Measurements from ENCODE around the gene ATE1.
"Not testable (repeated sequence)": the region's sequence is repeated elsewhere in the genome, so short reads cannot be mapped to it uniquely, and the experiment has no call there.

ATE1 gene

DNA sequence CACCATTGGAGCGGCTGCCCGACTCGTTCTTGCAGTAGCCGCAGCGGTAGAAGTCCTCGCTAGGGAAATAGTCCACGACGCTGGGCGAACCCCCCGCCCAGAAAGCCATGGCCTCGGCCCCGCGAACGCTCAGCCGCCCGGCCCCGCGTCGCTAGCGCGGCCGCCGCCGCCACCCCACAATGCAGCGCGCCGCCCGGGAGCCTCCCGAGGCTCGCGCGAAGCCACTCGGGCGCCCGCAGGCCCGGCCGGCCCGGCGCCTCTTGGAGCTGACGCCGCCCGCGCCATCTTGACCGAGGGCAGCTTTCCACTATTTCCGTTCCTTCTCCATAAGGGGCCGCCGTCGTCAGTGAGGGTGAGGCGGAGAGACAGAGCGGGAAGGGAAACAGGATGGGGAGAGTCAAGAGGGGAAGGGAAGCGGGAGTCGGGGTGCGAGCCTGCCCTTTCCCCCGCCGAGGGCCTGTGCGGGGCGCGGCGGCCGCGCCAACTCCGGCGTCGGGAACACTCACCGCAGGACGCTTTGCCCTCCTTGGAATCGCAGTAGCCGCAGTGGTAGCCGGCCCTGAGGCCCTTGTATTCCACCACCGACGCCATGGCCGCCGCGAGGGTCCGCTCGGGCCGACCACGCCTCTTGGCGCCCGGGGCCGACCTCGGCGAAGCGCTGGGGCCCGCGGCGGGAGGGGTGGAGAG is at the start of gene ATE1:
TSS of gene ATE1 (minus strand) at position 191 of the 687 bp plus-strand sequence. CDS start at position 109, 82 bp downstream.
- peak; percentile 64 to 81 for DNase-seq (ENCODE audit: low read depth in 2 of 2)

- DNase-seq (ENCODE audit: low read depth in 2 of 2) = no peak
Measured at GRCh38 chr10:121976607-121977006, 48.8 kb upstream of the ATE1 start.

DNA sequence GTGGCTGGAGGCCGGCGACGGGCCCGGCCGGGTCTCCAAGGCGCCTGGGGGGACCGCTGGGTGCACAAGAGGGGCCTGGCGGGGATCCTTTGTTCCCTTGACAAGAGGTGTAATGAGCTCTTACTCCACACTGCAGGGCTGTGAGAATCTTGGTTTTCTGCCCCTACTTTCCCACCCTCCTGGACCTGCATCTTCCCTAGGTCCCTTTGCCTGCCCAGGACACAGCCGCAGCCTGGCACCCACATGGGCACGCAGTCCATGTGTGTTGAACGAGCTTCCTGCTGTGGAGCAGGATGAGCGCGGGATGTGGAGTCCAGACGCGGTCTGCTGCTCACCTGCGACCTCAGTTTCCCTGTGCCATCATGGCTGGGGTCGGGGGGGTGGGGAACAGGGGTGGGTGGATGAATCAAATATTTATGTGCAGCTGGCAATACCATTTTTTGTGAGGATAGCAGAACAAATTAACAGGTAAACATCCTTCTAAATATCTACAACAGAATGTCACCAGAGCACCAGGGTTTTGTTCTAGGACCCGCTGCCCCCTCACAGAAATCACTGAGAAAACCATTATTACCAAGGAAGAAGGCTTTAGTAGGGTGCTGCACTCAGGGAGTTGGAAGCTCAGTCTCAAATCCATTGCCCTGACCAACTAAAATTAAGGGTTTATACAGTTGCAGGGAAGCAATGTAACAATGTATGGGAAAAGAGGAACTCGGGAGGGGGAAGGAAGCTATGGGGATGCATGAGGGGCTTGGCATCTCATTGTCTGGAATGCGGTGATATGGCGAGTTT is 47.7 kb upstream of the ATE1 start:
- no peak for DNase-seq (ENCODE audit: low read depth in 2 of 2)

DNA sequence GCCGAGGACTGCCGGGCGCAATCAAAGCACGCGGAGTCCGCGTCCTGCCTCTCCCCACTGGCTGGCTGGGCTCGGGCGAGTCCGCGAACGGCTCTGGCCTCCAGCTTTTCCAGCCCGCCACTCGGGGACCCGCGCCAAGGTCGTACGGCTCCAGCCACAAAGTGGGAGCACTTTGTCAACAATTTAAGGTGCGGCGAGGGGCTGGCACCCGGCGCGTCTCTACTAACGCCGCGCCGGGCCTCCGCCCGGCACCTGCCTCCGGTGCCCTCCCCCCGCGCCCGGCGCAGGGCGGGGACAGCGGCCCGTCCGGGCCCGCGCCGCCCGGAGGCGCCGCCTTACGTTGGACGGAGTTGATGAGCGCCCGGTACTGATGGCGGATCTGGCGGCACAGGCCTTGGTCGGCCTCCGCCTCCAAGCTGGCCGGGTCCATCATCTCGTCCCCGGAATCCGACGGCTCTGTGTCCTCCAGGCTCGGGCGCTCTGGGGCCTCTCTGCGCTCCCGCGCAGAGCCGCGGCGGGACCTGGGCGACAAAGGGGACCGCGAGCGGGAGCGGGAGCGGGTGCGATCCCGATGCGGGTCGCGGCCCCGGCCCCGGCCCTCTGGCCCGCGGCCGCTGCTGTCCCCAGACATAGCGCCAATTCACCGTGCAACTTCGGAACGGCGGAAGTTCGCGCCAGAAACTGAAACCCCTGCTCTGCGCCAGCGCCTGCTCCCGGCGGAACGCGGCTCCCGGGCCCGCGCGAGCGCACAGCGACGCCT is 46.9 kb upstream of the ATE1 start, which contains the start of gene NSMCE4A:
TSS of gene NSMCE4A (minus strand) at position 683 of the 760 bp plus-strand sequence. CDS start at position 631, 52 bp downstream.
- peak; percentile 63 to 74 for DNase-seq (ENCODE audit: low read depth in 2 of 2)

DNA sequence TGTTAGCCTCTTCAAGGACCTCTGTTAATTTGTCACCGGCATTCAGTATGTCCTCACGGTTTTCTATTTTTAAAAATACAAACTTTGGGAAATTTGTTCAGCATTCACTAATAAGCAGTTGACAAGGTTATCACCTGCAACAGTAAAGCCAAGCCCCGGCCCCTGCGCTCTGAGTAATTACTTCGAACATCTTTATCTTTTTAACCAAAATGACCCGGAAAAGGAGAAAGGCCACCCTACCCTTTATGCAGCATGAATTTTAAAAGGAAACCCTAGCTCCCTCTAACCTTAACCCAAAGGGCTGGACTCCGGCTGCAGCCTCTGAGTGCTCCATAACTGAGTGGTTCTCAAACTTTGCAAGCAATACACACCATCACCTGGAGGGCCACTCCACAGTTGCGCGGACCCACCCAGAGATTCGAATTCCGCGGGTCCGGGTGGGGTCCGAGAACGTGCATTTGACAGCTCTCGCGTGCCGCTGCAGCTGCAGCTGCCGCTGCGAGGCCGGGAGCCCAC is 46.2 kb upstream of the ATE1 start:
- no peak for DNase-seq (ENCODE audit: low read depth in 2 of 2)

- DNase-seq (ENCODE audit: low read depth in 2 of 2) = not testable (repeated sequence)
Measured at GRCh38 chr10:121969086-121969485, 41.3 kb upstream of the ATE1 start.

DNA sequence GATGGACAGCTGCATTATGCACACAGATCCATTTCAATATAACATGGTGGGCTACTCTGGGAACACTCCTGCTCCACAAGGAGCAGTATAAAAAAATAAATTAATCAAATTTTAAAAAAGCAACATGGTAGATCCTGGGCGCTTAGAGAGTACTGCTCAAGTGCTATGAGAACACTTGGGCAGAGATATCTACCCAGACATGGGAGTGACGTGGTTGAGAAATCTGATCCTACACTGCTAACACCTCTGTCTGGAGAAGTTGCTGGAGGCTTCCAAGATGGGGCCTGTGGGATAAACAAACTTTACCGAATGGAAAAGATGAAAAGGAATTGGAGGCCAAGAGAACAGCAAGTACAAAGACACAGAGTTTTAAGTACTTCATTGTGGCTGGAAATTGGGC is 38.2 kb upstream of the ATE1 start:
- DNase-seq (ENCODE audit: low read depth in 2 of 2) = no peak

DNA sequence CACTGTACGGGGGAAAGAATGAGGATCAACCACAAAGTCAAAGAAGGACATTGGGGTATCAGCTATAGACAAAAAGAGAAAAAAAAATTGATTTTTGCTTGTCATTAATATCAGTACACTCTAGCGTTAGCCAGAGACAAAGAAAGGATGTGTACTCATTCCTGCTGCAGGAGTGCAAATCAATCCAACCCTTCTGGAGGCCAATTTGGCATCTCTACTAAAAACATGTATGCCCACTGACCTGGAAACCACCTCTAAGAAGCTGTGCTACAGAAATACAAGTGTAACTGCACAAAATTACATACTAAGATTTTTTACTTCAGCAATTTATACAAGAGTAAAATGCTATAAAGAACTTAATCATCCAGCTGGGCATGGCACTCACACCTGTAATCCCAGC is 33.6 kb upstream of the ATE1 start:
- DNase-seq (ENCODE audit: low read depth in 2 of 2) = no peak

DNA sequence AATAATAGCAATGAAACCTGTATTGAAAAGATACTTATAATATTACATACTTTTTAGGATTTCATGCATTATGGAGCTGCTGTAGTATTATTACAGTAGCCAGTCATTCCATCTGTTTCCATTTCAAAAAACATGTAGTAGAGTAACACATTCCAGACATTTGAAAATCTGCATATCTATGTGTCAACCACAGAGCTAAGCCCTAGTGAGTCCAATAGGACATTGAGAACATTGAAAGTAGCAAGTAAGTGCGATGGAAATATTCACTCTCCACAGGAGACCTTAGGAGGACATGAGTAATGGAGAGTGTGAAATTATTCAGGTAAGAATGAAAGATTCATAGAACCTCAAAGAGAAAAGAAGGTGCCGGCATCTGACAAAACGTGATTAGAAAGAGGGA is 31.8 kb upstream of the ATE1 start:
- DNase-seq (ENCODE audit: low read depth in 2 of 2) = no peak

DNA sequence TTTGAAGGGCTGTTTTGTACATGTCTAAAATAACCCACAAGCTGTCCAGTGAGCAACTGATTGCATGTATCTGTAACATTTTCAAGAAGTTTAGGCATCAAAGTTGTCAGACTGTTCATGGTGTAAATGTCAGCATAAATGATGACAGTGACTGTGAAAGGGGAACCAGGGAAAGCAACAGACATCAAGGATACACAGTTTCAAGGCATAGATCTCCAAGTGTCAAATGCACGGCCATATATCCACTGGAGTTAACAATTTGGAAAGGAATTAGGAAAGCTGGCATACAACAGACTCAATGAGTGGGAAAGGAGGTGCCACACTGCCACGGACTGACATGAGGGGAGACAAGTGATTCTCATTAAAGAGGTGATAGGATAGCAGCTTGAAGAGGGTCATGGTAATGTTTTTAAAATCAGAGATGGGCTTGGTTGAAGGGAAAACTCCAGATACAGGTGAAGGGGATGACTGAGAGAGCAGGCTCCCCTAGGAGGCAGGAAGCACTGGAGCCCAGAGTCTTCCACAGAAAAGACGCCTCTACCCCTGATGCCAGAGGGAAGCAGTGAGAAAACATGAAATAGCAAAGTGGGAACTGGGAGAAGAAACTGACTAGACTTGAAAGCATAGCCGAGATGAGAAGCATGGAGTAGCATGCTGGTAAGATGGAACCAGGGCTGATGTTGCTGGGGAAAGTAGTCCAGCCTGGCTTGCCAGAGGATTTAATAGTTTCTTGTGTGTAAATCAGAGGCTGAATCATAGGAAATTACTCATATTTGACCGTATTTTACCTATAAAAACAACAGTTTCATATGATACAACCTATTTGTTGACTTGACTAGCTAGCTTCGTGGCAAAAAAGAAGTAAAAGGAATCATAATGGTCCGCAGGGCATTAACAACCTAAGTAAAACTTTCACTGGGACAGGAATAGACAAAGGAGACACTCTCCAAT is 28.6 kb upstream of the ATE1 start:
- no peak for DNase-seq (ENCODE audit: low read depth in 2 of 2)

- DNase-seq (ENCODE audit: low read depth in 2 of 2) = no peak
Measured at GRCh38 chr10:121952226-121952625, 24.4 kb upstream of the ATE1 start.

GRCh38 chr10:121949451-121949850 is 21.6 kb upstream of the ATE1 start:
- DNase-seq (ENCODE audit: low read depth in 2 of 2) = no peak

- DNase-seq (ENCODE audit: low read depth in 2 of 2) = no peak
Measured at GRCh38 chr10:121949049-121949448, 21.2 kb upstream of the ATE1 start.

DNA sequence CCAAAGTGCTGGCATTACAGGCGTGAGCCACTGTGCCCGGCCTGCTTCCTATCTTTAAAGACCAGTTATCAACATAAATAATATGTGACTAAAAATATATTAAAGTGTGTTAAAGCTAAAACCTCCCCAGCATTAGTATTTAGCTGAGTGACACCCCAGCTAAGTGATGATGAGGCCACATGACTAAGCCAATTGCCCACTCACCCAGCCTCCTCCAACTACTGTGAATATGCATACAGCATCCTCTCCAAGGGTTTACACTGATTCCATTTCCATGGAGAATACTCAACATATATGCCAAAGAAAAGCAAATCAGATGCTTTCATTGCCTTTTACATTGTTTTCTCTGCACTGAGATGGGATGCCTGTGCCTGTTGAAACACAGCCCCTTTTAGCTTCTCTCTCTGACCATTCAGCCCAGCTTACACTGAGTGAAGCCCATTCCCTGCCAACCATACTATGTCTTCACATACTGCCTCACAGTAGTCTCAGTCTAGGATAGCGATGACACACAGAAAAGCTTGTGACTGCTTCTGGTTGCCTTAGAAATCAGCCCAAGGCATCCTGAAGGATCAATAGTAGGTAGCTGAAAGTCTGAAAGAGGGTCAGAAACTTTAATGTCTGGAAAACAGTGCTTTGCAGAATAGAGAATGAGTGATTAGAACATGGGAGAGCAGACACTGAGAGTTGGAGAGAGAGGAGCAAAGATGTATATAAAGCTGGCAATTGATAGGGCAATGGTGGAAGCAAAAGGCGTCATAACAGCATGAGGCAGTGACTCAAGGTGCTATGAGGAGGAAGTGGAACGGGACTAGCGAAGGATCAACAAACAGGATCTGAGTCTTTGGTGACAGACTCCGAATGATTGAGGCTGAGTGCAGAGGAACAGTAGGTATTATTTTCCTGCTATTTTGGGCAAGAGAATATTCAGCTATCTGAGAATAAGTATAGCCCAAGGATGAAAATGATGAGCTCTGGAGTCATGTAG is 19.8 kb upstream of the ATE1 start:
- no peak for DNase-seq (ENCODE audit: low read depth in 2 of 2)

- DNase-seq (ENCODE audit: low read depth in 2 of 2) = no peak
Measured at GRCh38 chr10:121942749-121943416, 15.1 kb upstream of the ATE1 start.

DNA sequence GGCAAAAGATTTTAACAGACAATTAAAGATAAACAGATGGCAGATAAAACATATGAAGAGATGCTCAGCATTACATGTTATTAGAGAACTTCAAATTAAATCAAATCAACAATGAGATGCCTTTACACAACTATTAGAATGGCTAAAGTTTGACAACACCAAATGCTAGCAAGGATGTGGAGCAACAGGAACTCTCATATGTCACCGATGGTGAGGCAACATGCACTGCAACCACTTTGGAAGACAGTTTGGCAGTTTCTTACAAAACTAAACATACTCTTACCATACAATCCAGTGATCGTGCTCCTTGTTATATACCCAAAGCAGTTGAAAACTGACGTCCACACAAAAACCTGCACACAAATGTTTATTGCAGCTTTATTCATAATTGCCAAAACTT is 13.7 kb upstream of the ATE1 start:
- no peak for DNase-seq (ENCODE audit: low read depth in 2 of 2)

DNA sequence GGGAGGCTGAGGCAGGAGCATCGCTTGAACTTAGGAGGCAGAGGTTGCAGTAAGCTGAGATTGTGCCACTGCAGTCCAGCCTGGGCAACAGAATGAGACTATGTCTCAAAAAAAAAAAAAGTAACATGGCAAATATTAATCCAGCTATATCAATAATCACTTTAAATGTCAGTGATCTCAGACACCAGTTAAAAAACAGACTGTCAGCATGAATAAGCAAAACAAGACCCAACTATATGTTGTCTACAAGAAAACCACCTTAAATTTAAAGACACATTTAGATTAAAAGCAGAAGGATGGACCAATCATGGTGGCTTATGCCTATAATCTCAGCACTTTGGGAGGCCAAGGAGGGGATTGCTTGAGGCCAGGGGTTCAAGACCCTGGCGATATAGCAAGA is 8.5 kb upstream of the ATE1 start:
- no peak for DNase-seq (ENCODE audit: low read depth in 2 of 2)

DNA sequence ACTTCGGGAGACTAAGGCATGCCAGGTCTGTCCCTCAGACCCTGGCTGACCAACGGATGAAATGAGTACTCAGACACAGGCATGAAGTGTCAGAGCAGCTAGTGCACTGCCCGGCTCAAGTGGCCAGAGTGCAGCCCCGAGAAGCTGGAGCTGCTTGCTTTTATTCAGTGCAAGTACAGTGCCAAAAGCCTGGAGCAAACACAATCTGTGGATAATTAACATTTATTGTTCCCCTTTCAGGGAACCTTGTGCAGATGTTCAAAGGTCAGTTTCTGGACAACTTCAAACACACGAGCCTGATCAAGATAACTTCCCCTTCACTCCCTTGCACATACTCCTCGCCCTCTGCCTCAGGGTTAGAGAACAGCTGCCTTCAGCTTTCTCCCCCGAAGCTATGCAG is 7.9 kb upstream of the ATE1 start:
- DNase-seq (ENCODE audit: low read depth in 2 of 2) = no peak

Data from stimulated activated CD4-positive, alpha-beta T cell treated with anti-CD3 and anti-CD28 coated beads, Interleukin-1b, Interleukin-23, amount 100 ng/mL, for 4 hours (primary cell).